GM21576 (cell line): ENCODE measurements around the gene IRAK3.
"Not testable (repeated sequence)": the region's sequence is repeated elsewhere in the genome, so short reads cannot be mapped to it uniquely, and the experiment has no call there.

Experiments used
- ATAC-seq: cut with Tn5 transposase; IDR thresholded peaks from one replicate; pipeline ENCODE4 v1.9.1; 2021; ENCODE audit warnings: mild to moderate bottlenecking, moderate library complexity; ENCODE audit not compliant: unreplicated experiment

The IRAK3 gene

DNA sequence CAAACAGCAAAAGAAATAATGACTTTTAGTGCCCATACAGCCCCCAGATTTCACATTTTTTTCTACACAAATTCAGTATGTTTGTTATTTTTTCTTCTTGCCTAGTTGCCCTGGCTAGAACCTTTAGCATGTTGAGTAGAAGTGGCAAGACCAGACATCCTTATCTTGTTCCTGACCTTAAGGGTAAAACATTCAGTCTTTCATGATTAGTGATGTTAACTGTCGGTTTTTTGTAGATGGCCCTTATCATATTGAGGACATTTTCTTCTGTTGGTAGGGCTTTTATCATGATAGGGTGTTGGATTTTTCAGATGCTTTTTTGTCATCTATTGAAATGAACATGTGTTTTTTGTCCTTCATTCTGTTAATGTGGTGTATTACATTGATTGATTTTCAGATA, 17.1 kb downstream of the IRAK3 start:
- ATAC-seq = no peak

DNA sequence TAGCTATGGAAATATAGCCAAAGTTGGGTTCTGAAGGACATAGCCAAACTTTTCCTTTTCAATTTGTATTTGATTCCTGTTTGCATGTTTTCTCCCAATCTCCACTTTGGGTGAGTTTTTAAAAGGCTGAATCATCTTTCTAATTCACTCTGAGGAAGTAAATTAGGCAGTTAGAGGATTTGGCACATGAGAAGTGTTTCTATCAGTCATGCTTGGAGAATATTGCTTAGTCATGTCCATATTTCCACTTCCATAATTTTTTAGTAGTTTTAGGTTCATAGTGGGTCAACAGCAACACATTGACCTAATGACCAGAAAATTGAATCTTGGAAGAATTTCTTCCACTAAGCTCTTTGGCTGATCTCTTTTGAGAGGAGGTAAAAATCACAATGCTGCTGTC, 21.8 kb downstream of the IRAK3 start:
- no peak for ATAC-seq

DNA sequence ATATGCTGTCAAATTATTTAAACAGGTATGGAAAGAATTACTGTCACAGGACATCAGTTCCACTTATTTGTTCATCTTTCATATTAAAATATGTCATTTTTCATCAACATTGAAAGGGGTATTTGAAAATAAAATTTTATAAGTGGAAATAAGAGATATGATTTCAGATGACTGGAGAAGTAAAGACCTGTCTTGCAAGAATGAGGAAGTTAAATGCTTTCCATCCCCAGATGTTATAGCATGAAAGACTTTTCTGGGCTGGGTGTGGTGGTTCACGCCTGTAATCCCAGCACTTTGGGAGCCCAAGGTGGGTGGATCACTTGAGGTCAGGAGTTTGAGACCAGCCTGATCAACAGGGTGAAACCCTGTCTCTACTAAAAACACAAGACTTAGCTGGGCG, 22.6 kb downstream of the IRAK3 start:
- ATAC-seq = not testable (repeated sequence)

DNA sequence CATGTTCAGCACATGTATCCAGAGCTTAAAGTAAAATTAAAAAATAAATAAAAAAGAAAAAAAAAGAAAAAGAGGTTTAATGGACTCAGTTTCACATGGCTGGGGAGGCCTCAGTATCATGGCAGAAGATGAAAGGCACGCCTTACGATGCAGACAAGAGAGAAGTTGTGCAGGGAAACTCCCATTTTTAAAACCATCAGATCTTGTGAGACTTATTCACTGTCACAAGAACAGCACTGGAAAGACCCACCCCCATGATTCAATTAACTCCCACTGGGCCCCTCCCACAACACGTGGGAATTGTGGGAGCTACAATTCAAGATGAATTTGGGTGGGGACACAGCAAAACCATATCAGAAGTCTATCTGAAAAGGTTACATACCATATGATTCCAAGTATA, 24.0 kb downstream of the IRAK3 start:
- ATAC-seq = not testable (repeated sequence)

DNA sequence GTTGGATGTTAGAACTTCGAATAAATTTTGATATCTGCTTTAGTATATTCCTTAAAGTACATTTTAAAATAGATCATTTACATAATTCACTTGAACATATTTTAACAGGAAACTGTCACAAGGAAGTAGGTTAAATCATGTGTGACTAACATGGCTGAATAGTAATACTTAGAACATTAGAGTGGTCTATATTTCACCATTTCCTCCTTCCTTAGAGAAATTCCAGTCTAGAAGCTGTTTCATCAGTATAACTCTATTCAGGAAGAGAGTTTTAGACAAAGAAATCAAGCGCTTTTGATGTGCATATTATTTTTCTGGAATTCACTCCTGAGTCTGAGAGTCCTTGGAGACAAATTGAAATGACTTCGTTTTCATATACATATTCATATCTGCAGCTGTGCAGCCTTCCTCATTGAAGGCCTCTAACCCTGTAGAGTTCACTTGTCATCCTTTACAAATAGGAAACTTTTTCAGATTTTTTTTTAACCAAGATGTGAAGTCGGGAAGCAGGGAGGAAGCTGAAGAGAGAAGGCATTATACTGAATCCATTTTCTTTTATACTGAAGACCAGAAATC, 28.4 kb downstream of the IRAK3 start:
- ATAC-seq = no peak

DNA sequence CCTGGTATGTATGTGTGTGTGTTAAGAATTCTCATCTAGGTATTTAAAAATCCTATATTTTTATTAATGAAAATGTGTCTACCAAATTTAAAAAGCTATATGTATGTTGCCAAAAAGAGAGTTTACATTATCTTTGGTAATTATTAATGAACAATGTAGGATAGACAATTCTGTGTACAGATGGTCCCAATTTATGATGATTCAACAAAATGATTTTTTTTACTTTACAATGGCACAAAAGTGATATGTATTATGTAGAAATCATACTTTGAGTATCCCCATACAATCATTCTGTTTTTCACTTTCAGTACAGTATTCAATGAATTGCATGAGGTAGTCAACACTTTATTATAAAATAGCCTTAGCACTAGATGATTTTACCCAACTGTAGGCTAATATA, 39.4 kb downstream of the IRAK3 start:
- no peak for ATAC-seq

DNA sequence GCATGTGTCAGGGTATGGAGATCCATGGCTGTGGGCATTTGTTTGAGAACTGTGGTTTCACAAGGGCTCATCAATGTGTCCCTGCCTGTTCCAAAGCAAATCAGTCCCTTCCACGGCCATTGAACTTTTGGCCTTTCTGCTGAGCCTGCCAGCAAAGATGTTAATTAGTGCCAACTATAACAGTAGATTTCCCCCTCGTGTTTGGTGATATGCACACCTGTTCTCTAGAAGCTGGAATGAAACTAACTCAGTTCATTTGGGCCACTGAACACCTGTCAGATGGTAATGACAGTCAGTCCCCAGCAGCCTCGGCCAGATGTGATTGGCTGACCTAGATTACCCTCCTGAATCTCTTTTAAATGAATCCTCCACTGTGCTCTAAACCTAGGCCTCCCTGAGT, 43.2 kb downstream of the IRAK3 start:
- ATAC-seq = peak; percentile 26

DNA sequence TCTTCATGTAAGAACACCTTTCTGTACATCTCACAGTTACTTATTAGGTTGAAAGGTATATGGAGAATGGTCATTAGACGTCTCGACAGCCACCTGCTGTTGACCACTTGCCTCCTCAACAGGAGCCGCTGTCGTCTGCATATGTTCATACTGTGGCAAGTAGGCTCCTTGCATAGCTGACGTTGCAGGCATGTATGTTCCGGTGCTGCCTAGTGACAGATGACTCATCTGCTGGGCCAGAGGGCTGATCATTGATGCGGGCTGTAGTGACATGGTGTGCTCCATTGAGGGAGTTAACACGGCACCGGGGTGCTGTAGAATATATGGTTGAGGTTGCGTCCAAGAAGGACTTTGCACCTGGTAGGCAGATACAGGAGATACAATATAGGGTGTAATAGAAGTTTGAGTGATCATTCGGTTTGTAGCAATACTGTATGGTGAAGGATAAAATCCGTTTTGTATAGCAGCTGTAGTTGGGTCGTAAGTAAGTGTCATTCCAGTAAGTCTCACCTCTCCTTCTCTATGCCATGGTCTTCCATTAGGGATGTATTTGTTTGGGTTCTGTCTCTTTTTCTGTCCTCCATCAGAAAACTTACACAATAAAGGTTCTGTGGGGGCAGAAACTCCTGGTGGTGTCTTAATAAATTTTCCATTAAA, 45.2 kb downstream of the IRAK3 start:
- ATAC-seq = peak; percentile 90

DNA sequence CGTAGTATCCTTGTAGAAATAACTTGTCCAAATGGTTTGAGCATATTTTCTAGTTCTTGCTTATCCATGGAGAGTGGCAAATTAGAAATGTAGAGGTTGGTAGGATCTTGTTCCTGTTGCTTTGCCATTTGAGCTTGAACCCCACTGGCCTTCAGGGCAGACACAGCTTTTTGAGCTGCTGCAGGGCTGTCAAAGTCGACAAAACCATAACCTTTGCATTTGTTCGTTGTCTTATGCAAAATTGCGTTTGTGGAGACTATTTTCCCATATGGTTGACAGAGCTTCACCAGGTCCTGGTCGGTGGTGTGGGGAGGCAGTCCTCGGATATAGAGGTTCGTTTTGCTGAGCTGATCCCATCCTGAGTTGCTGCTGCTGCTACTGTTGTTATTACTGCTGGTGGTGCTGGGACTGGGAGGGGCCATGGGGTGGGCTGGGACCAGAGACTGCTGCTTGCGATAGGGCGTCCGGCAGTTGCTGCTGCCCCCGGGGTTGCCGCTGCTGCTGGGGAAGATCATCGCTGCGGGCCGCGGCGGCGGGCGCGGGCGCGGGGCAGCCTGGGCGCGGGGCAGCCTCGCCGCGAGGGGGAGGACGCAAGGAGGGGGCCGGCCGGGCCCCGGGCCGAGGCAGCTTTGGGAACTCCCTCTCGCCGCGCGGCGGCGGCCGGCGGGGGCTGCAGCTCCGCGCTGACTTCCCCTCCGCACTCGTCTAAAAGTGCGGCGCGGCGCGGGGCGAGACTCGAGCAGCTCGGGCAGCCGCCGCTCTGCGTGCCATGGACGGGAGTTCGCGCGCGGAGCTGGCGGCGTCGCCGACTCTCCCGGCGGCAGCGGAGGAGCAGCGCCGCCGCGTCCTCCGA, 46.0 kb downstream of the IRAK3 start:
- ATAC-seq = peak; percentile 43

DNA sequence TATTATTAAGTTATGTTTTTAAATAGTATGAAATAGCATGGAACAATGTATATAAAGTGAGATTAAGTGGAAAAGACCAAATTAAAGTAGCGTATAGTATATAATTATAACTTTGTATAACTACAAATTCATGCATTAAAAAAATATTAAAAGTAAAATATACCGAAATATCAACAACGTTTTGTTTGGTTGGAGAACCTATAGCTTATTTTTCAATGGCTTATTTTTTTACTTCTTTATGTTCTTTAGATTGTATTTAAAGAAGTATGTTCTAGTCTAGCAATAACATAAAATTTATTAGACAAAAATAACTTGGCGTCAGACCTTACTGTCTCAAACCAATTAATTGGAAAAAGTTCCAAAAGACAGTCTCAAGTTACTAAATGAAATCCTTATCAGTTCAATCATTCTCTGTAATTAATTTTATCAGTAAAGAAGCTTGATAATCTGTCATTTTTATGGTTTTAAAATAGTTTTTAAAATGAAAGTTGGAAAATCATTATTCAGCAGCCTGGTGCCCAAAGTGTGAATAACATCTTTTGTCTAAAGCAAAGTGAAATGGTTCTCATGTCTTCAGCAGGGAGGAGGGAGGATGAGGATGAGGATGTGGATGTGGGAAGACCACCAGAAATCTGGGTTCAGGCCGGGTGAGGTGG, 46.7 kb downstream of the IRAK3 start:
- ATAC-seq = no peak

DNA sequence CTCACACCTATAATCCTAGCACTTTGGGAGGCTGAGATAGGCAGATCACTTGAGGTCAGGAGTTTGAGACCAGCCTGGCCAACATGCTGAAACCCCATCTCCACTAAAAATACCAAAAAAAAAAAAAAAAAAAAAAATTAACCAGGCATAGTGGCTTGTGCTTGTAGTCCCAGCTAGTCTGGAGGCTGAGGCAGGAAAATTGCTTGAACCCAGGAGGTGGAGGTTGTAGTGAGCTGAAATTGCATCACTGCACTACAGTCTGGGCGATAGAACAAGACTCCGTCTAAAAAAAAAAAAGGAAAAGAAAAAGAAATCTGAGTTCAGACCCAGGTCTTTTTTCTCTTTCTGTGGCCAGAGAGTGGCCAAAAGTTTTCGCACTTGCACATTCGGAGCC, 47.3 kb downstream of the IRAK3 start:
- ATAC-seq = not testable (repeated sequence)

DNA sequence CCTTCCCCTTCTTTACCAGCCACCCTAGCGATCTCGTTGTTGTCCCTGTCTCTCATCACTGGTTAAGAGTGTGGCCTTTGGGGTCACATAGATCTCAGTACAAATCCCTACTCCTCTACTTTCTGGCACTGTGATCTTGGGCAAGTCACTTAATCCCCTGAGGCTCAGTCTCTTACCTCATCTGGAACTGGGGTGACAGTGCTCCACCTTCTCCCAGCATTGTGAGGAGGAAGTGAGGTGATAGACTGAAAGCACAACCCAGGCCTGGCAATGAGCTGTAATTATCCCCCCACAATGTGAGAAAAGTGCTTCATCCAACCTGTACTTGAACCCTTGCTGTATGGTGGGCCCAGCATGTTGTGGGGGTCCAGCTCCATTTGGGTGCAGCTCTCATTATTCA, 48.0 kb downstream of the IRAK3 start:
- ATAC-seq = no peak

DNA sequence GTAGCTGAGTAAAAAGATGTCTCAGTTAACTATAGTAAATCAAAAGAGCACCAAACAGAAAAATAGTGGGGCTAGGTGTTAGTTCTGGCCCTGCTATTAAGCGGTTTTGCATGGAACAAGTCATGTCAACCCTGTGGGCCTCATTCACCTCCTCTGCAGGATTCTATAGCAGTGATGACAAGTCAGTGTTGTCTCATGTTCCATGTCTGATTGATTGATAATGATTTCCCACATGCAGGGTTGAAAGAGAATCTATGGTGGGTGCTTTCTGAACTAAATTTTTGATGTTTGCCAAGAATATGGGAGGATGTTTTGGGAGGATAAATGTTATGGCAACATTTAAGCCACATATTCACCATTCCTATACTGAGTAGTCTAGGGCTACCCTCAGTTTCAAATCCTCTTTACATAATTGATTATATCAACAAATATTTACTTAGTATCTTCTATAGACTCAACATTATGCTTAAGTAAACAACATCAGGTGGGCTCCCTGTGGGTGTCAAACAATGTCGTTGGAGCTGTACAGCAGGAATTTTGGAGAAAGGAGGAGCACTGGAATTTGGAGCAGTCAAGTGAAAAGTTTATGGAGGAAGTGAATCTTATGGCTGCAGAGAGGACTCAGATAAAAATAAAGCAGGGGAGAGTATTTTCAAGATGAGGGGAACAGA, 48.6 kb downstream of the IRAK3 start:
- no peak for ATAC-seq

DNA sequence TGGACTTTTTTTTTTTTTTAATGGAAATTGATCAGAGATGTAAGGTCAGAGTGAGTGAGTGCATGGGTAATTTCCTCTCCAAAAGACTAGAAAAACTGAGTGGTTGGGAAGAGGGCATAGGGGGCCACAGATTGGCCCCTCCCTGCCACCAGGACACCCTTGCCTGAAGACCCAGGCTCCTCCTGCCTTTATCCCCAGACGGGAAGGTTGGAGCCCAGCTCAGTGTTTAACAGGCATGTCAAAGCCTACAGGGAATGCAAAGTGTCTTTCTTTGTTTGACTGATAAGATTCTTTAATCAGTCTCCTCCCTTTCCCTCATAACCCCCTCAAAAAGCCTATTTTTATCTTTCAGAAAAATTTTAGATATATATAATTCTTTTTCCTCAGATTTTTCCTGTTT, 50.3 kb downstream of the IRAK3 start:
- ATAC-seq = no peak

DNA sequence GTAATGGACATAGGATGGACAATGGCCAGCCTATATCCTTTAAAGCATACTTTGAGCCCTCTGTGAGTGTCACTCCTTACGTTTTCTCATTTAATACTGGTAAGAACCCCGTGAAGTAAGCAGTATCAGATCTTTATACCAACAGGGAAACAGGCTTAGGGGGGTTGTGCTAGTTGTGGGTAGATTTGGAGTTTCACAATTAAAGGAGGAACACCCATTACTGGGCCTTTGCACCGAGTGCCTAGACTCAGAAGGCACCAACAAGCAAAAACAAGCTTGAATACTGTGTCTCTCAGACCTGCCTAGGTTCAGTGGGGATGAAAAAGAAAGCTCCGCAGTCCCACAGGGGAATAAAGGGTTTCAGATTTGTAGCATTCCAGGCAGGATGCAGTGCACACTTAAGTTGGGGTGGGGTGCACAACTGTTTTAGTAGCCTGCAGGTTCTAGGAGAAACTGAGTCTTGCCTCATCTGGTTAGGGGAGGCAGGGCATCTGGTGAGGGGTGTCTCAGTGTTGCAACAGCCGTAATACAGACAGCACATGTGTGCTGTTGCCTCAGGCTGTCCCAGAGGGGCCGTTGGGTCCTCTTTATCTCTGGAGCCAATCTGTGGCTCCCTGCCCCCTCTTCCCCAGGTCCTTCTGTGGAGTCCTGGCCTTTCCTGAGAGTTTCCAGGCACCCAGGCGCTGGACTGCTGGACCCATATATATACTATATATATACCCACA, 51.2 kb downstream of the IRAK3 start:
- ATAC-seq = no peak

DNA sequence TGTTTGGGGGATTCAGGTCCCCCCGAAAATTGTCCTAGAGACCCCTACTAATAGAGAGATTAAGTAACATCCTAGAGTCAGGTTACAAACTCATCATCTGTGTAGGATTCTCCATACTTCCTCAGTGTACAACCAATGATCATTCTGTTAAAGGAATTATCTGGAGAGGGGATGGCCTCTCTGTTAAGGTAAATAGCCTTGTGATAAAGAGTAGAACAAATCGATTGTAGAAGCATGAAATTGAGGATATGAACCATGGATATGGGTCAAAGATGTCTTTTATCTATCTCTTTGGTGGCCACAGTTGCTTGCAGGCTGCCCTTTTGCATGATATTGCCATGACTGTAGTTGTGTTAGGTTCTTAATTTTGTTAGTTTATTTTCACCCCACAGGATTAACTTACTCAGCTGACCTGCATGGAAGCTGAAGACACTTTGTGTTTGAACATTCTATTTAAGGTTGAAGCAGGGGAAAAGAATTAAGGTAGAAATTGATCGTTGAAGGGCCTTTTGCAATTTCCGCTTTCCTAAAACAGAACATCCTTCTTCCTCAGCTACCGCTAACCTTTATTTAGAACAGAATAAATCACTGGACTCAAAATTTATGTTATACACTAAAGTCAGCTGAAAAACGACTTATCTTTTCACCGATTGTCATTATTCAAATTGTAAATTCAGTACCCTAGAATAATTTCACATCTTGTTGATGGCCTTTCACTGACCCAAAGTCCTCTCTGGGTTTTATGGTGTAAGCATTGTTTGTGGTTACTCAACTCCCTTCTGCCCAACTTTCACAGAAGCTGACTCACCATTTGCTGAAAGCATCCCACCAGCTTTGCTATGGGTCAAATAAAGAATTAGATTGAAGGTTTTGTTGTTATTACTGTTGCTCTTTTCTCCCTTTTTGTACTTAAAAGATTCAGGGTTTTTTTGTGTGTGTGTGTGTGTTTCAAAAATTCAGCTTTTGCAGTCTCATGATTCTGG, 52.3 kb downstream of the IRAK3 start:
- no peak for ATAC-seq

DNA sequence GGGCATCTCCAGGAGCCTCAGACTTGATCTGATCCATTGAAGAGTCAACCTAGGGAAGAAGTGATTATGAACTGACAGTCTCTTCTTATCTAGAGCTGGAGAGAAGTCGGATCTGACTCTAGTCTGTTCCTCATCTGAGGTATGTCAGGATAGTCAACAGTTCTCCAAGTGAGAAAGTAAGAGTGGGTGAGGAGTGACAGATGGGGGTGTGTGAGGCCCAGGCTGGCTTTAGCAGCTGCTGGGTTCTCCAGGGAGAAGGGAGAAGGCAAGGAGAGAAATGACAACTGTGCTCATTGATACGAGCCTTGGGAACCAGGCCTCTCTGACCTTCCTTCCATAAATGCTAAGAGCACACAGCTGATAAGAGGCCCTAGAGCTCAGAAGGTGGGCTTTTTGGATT, 53.3 kb downstream of the IRAK3 start:
- ATAC-seq = no peak

DNA sequence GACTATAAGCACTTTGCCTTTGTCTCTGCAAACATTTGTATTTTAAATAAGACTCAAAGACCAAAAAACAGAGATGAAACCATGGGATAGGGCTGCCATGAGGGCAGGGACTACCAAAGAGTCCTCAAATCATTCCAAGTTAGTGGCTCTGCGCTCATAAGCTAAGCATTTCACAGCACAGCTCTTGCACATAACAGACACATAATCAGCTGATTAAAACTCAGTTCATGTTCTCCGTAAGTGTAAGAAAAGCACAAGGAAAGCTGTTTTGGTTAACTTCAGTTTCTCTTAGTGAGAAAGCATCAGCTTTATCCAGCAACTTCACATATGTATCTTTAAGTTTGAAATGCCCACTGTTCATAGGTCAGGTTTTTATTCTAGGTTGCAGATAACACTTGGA, 54.9 kb downstream of the IRAK3 start:
- no peak for ATAC-seq

DNA sequence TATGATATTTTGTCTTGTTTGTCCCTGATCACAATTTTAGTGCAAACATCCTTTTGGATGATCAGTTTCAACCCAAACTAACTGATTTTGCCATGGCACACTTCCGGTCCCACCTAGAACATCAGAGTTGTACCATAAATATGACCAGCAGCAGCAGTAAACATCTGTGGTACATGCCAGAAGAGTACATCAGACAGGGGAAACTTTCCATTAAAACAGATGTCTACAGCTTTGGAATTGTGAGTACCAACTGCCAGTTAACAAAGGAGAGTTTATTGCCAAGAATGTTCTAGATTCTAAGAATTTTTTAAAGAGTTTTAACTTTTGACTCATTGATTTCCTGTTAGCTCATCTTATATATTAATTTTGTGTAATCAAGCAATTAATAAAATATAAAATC, 55.4 kb downstream of the IRAK3 start:
- ATAC-seq = no peak
